NOMO-1 treated with dmso at 0.1 percent for 144 hours (cell line): ENCODE measurements around the gene CCSAP.
"Not testable (repeated sequence)": the region's sequence is repeated elsewhere in the genome, so short reads cannot be mapped to it uniquely, and the experiment has no call there.

Experiments used
- DNase-seq: peaks from one replicate; lab custom pipeline; 2025; ENCODE audit not compliant: unreplicated experiment; lab: John Stamatoyannopoulos, UW

The CCSAP gene

GRCh38 chr1:229327765-229328164 lies 15.1 kb downstream of the CCSAP start:
- not testable (repeated sequence) for DNase-seq

- no peak for DNase-seq
Measured at GRCh38 chr1:229326601-229327000, 16.2 kb downstream of the CCSAP start.

- no peak for DNase-seq
Measured at GRCh38 chr1:229325853-229326487, 16.9 kb downstream of the CCSAP start.

- no peak for DNase-seq
Measured at GRCh38 chr1:229325401-229325800, 17.4 kb downstream of the CCSAP start.

- no peak for DNase-seq
Measured at GRCh38 chr1:229323885-229324553, 18.8 kb downstream of the CCSAP start.

GRCh38 chr1:229323201-229323600 lies 19.6 kb downstream of the CCSAP start:
- DNase-seq = no peak

GRCh38 chr1:229319487-229319886 lies 23.4 kb downstream of the CCSAP start:
- DNase-seq = no peak

GRCh38 chr1:229318056-229318455 lies 24.8 kb downstream of the CCSAP start:
- DNase-seq = no peak

- DNase-seq = no peak
Measured at GRCh38 chr1:229316166-229316565, 26.7 kb downstream of the CCSAP start.

GRCh38 chr1:229310833-229311232 lies 32.0 kb downstream of the CCSAP start:
- no peak for DNase-seq

- DNase-seq = no peak
Measured at GRCh38 chr1:229309684-229310083, 33.2 kb downstream of the CCSAP start.

GRCh38 chr1:229309074-229309473 lies 33.8 kb downstream of the CCSAP start:
- DNase-seq = no peak

- no peak for DNase-seq
Measured at GRCh38 chr1:229305392-229305791, 37.5 kb downstream of the CCSAP start.

- no peak for DNase-seq
Measured at GRCh38 chr1:229303855-229304254, 39.0 kb downstream of the CCSAP start.

- DNase-seq = no peak
Measured at GRCh38 chr1:229302740-229303139, 40.1 kb downstream of the CCSAP start.

- DNase-seq = no peak
Measured at GRCh38 chr1:229300099-229300757, 42.6 kb downstream of the CCSAP start.

GRCh38 chr1:229298887-229299503 lies 43.9 kb downstream of the CCSAP start:
- DNase-seq = no peak

- DNase-seq = no peak
Measured at GRCh38 chr1:229298420-229298819, 44.4 kb downstream of the CCSAP start.

- DNase-seq = no peak
Measured at GRCh38 chr1:229297746-229298145, 45.1 kb downstream of the CCSAP start.

GRCh38 chr1:229296541-229296941 lies 46.3 kb downstream of the CCSAP start:
- DNase-seq = no peak

- DNase-seq = no peak
Measured at GRCh38 chr1:229295745-229296144, 47.1 kb downstream of the CCSAP start.
